ENCODE results near the gene FAM78A.

FAM78A gene, protein sequence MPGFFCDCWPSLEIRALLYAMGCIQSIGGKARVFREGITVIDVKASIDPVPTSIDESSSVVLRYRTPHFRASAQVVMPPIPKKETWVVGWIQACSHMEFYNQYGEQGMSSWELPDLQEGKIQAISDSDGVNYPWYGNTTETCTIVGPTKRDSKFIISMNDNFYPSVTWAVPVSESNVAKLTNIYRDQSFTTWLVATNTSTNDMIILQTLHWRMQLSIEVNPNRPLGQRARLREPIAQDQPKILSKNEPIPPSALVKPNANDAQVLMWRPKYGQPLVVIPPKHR

GRCh38 chr9:131276094-131276888, at the start of gene FAM78A:
Gene FAM78A, minus strand, starts transcription at chr9:131276510. Its CDS starts 331 bp downstream, at chr9:131276179.
- DNase-seq (ENCODE audit: low read depth): no peak

- DNase-seq (ENCODE audit: low read depth): no peak
Observed at GRCh38 chr9:131324736-131325679, 48.7 kb upstream of the FAM78A start.

DNA sequence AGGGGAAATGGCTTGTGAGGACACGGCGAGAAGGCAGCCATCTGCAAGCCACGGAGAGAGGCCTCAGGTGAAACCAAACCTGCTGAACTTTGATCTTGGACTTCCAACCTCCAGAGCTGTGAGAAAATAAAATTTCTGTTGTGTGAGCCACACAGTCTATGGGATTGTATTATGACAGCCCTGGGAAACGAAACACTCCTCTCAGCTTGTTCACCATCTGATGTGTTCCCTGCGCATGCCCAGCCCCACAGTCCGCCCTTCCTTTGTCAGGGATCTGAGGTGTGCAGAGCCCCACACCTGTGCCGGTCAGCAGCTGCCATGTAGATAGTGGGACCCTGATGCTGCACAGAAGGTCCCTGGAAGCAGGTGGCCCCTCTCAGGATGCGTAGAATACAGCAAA, 47.3 kb upstream of the FAM78A start:
- DNase-seq (ENCODE audit: low read depth): no peak

DNA sequence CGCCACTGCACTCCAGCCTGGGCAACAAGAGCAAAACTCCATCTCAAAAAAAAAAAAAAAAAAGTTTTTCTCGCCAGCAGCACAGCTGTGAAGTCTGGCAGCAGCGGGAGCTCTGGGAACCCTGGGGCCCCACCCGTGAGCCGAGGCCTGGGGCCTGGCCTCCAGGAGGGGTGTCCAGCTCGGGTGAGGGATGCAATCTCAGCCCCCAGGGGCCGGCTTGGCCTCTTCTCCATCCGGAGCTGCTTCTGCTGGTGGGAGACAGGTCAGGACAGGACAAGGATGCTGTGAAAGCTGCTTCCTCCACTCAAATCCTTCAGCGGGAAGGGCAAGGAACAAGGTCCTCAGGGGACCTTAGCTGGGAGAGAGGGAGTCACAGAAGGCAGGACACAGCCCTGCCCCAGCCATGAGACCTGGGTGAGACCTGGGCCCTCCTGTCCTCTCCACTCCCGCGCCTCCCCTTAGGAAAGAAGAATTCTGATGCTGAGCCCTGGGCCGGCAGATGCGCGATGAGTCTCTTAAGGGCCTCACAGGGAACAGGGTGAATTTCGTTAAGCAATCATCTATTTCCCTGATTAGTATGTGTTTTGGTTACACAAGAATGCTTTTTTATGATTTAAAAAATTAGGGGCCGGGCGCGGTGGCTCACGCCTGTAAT, 43.8 kb upstream of the FAM78A start:
- no peak for DNase-seq (ENCODE audit: low read depth)

- DNase-seq (ENCODE audit: low read depth): no peak
Observed at GRCh38 chr9:131319486-131319885, 43.2 kb upstream of the FAM78A start.

GRCh38 chr9:131318231-131319085, 42.1 kb upstream of the FAM78A start:
- DNase-seq (ENCODE audit: low read depth): no peak

DNA sequence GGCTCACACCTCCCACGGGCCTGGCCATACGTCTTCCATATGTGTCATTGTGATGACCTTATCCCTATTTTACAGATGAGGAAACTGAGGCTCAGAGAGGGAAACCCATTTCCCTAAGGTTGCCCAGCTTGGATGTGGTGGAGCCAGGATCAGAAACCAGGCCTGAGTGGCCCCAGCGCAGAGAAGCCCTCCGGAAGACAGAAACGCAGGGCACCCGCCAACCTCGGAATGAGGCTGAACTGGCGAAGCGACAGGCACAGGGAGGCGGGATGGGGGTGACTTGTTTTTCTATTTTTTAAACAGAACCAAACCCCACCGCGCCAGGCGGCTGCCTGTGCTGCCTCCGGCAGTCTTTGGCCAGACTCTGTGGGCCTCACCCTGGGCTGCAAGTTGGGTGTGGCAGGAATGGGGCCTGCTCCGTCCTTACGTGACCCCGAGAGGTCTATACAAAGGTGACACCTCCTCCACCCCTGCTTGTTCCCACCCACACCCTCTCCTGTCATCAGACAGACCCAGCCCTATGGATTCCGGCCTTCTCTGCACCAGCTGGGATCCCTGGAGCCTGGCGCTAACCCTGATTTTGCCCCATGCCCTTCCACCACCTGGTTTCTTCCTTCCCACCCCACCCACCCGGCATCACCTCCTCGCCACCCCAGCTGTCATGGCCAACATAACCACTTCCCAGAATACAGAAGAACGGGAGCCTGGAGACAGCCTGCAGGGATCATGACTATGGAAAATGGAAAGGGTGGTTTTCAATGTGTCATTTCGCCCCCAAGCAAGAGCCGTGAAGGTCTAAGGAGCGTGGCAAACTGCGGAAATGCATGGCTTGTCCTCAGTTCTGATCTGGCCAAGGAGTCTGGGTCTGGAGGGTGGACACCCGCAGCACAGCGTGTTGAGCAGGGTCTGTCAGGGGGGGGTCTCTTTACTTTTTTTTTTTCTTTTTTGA, 36.8 kb upstream of the FAM78A start:
- no peak for DNase-seq (ENCODE audit: low read depth)

DNA sequence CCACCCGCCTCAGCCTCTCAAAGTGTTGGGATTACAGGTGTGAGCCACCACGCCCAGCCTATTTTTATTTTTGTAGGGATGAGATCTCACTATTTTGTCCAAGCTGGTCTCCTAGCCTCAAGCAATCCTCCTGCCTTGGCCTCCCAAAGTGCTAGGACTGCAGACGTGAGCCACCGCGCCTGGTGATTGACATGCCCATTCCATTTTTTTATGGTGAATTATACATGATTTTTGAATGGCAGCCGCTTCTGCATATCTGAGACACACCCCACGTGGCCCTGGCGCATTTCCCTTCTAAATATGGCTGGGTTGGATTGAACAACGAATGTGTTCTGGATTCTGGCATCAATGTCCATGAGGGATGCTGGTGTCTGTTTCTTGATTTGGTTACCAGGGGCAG, 35.9 kb upstream of the FAM78A start:
- no peak for DNase-seq (ENCODE audit: low read depth)

DNA sequence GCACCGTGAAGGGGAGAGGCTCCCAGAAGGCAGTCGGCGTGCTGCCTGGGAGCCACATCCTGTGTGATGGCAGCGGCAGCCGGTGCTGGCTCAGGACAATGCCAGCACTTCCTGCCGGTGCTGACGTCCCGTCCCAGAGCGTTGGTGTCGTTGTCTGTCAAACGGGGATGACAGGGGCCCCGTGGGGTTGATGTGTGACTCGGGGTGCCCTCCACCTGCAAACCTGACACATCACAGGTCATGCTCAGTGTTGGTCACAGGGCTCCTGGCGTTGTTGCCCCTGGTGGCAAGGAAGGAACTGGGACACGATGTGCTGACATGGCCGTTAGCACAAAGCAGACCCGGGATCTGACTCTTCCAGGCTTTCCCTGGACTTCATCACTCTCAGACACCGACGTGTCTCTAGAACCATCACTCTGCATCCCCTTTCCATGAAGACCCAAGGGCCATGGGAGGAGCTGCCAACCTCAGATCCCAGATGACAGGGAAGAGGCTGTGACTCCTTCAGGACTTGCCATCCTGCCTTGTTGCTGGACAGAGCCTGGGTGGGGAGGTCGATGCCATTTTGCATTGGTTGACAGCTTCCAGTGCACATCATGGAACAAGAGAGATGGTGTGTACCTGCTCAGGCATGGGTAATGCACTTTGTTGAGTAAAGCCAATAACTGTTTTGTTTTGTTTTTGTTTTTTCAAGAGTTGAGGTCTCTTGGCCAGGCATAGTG, 34.7 kb upstream of the FAM78A start:
- DNase-seq (ENCODE audit: low read depth): peak; percentile 41

DNA sequence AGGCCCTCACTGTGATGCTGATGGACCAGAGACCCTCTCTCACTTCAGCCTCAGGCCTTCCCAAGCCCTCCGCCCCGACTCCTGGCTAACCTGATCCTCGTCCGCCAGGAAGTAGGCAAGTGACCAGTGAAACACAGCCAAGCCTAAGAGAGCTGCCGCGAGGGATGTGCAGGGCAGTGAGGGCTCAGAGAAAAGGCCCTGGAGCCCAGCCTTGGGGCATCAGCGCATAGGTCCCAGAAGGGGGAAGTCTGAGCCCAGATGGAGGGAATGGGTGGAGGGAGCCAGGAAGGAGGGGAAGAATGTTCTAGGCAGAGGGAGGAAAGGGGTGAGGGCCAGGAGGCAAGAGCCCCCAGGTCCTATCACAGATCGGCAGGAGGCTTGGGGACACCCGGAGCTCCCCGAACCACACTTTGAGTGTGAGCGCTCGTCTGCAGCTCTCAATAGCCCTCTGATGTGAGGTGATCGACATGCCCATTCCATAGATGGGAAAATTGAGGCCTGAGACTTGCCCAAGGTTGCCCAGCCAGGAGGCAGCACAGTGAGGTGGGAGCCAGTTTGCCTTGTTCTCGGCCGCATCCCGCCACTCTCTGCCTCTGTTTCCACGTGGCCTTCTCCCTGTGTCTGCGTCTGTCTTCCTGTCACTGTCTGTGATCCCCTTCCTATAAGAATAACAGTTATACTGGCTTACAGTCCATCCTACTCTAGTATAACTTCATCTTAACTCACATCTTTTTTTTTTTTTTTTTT, 33.4 kb upstream of the FAM78A start:
- DNase-seq (ENCODE audit: low read depth): no peak

- DNase-seq (ENCODE audit: low read depth): no peak
Observed at GRCh38 chr9:131308906-131309529, 32.7 kb upstream of the FAM78A start.

- DNase-seq (ENCODE audit: low read depth): no peak
Observed at GRCh38 chr9:131308452-131308851, 32.1 kb upstream of the FAM78A start.

GRCh38 chr9:131307974-131308373, 31.7 kb upstream of the FAM78A start:
- no peak for DNase-seq (ENCODE audit: low read depth)

- no peak for DNase-seq (ENCODE audit: low read depth)
Observed at GRCh38 chr9:131306397-131307004, 30.2 kb upstream of the FAM78A start.

- DNase-seq (ENCODE audit: low read depth): no peak
Observed at GRCh38 chr9:131304676-131305355, 28.5 kb upstream of the FAM78A start.

DNA sequence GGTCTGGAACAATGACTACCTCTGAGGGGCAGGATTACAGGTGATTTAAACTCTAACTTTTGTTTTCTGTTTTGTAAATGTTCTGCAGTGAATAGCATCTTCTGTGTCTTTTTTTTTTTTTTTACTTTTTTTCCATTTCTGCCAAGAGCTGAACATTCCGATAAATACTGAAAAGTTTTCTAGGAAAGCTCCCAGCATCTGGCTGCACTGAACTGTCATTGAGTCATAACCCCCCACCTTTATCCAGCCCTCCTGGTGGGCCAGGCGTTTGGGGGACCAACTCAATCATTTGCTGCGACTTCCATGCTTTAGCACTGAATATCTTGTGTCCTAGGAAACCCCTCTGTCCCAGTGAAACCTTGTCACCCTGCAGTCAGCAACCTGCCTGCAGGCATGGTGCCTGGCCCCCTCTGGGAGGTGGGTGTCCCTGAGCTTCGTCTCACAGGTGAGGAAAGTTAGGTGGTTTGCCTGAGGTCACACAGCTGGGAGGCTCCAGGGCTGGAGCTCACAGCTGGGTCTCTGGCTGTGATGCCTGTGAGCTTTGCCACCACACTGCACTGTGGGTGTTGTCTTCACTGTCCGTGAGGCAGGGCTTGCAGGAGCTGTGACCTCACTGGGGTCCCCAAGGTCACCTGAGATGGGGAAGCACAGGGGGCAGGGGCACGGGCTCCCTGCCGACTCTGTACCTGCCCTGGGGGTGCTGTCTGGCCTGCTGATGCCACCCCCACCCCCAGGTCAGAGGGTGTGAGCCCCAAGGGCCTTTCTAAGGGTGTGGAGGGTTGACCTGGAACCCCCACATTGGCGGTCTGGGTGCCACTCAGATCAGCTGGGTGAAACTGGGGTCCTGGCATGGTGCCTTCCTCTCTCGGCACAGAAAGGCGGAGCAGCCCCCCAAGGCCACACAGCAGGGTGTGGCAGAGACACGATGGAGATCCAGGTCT, 27.3 kb upstream of the FAM78A start:
- no peak for DNase-seq (ENCODE audit: low read depth)
